Type B pancreatic cell (in vitro differentiated cells): Measurements from ENCODE around the gene FAM184B. TPM values are rescaled to one million over a fixed set of nuclear protein-coding genes. Genes with fewer than 3 reads are reported as not detected.

ENCODE experiments used
- DNase-seq: peaks from one replicate; pipeline ENCODE4 v3.0.0; 2021; ENCODE audit warnings: mixed read lengths; ENCODE audit not compliant: unreplicated experiment; ENCODE audit errors: extremely low spot score
- H3K27ac Mint-ChIP-seq: 2 replicates; pipeline ENCODE4 v1.8.0; 2021; ENCODE audit warnings: mild to moderate bottlenecking, mixed read lengths
- H3K27me3 Mint-ChIP-seq: 2 replicates; pipeline ENCODE4 v1.8.0; 2021; ENCODE audit warnings: mixed read lengths
- H3K36me3 Mint-ChIP-seq: 2 replicates; pipeline ENCODE4 v1.8.0; 2021; ENCODE audit warnings: mixed read lengths
- H3K4me1 Mint-ChIP-seq: one replicate; pipeline ENCODE4 v1.8.0; 2021; ENCODE audit warnings: mixed read lengths; ENCODE audit not compliant: unreplicated experiment
- H3K4me3 Mint-ChIP-seq: 2 replicates; pipeline ENCODE4 v1.8.0; 2021; ENCODE audit warnings: mild to moderate bottlenecking, mixed read lengths
- H3K9me3 Mint-ChIP-seq: 2 replicates; pipeline ENCODE4 v1.8.0; 2021; ENCODE audit warnings: mixed read lengths
- total RNA-seq: library from RNA; stranded (reverse); gene quantifications from 2 replicates; pipeline ENCODE4 v1.2.1, GENCODE V29; 2021; ENCODE audit warnings: low replicate concordance
- TF ChIP-seq, protein P1 (sequence below): fragments of 200-600 bp; sonication (generic); conservative IDR thresholded peaks from 2 replicates; pipeline ENCODE4 v1.5.0; 2021; ENCODE audit warnings: antibody characterized with exemption, mild to moderate bottlenecking

FAM184B gene
- total RNA-seq, 1 donor from 2014 or later: 0.12 TPM

DNA sequence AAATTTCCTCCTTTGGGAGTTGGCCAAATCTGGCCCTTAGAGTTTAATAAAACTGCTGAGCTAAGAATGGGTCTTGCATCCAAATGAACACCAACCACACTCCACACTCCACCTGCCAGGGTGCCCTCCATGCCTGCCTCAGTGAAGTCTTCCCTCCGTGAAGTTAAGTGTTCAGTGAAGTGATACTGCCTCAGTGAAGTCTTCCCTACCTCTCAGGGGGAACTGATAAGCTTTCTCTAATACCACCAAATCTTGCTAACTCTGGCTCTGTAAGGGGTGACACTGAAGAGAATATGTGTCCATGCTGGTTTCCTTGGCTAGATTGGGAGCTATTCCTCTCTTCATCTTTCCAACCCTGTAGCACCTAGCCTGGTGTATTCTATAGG is 139.0 kb downstream of the FAM184B start:
- Mint-ChIP-seq H3K4me1 (no peaks in the 10 kb centered on the region), H3K27me3 (no peaks in the 10 kb centered on the region), H3K36me3 (peaks cover 8% of the 10 kb centered on the region), H3K4me3 (no peak overlapping the region), H3K9me3 (peaks cover 11% of the 10 kb centered on the region), H3K27ac (no peak overlapping the region)
- no peak for DNase-seq
- TF ChIP-seq, protein P1, sequence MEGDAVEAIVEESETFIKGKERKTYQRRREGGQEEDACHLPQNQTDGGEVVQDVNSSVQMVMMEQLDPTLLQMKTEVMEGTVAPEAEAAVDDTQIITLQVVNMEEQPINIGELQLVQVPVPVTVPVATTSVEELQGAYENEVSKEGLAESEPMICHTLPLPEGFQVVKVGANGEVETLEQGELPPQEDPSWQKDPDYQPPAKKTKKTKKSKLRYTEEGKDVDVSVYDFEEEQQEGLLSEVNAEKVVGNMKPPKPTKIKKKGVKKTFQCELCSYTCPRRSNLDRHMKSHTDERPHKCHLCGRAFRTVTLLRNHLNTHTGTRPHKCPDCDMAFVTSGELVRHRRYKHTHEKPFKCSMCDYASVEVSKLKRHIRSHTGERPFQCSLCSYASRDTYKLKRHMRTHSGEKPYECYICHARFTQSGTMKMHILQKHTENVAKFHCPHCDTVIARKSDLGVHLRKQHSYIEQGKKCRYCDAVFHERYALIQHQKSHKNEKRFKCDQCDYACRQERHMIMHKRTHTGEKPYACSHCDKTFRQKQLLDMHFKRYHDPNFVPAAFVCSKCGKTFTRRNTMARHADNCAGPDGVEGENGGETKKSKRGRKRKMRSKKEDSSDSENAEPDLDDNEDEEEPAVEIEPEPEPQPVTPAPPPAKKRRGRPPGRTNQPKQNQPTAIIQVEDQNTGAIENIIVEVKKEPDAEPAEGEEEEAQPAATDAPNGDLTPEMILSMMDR: no peak

- Mint-ChIP-seq H3K27ac (no peak overlapping the region), H3K27me3 (no peaks in the 10 kb centered on the region), H3K4me1 (no peaks in the 10 kb centered on the region), H3K9me3 (peaks cover 6% of the 10 kb centered on the region), H3K4me3 (no peak overlapping the region), H3K36me3 (peaks cover 14% of the 10 kb centered on the region)
- DNase-seq: no peak
- TF ChIP-seq, protein P1: no peak
Observed at GRCh38 chr4:17639136-17639535, 142.3 kb downstream of the FAM184B start.

- TF ChIP-seq, protein P1: peak; percentile 96
- Mint-ChIP-seq H3K36me3 (peaks cover 9% of the 10 kb centered on the region), H3K4me1 (no peaks in the 10 kb centered on the region), H3K9me3 (no peaks in the 10 kb centered on the region), H3K27me3 (no peaks in the 10 kb centered on the region), H3K4me3 (no peak overlapping the region), H3K27ac (no peak overlapping the region)
- peak; percentile 77 for DNase-seq
Observed at GRCh38 chr4:17636696-17637622, 144.5 kb downstream of the FAM184B start.

- no peak overlapping the region for H3K4me3 Mint-ChIP-seq
- H3K9me3 Mint-ChIP-seq: no peaks in the 10 kb centered on the region
- TF ChIP-seq, protein P1: no peak
- H3K27ac Mint-ChIP-seq: no peak overlapping the region
- peaks cover 9% of the 10 kb centered on the region for H3K36me3 Mint-ChIP-seq
- H3K4me1 Mint-ChIP-seq: no peaks in the 10 kb centered on the region
- no peak for DNase-seq
- H3K27me3 Mint-ChIP-seq: no peaks in the 10 kb centered on the region
Observed at GRCh38 chr4:17636341-17636695, 145.1 kb downstream of the FAM184B start.

DNA sequence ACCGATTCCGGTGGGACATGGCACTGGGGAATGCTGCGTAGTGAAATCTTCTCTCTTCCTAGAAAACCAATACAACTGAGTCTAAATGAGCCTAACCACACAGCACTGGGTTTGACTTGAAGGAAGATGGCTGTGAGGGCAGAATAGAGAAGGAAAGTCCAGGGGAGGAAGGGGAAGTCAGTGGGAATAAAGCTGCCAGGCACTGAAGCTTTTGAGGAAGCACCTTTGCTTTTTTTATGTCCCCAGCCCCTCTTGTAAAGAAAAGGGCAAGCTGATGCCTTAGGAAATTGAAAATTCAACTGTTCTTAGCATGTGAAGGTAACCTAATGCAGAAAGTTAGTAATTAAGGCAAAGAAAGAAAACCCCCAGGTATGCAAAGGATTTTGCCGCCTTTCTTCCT is 146.4 kb downstream of the FAM184B start:
- no peak overlapping the region for H3K4me3 Mint-ChIP-seq

More for the DNA sequence above, 146.4 kb downstream of the FAM184B start:
- H3K27ac Mint-ChIP-seq: no peak overlapping the region
- H3K36me3 Mint-ChIP-seq: peaks cover 9% of the 10 kb centered on the region
- no peak for DNase-seq
- H3K4me1 Mint-ChIP-seq: no peaks in the 10 kb centered on the region
- H3K9me3 Mint-ChIP-seq: no peaks in the 10 kb centered on the region
- TF ChIP-seq, protein P1: no peak
- H3K27me3 Mint-ChIP-seq: no peaks in the 10 kb centered on the region
